ENCODE data around the gene UGT1A3.

The UGT1A3 gene

GRCh38 chr2:233778030-233778429, 49.2 kb downstream of the UGT1A3 start, which contains the start of gene MROH2A:
Gene MROH2A (plus strand): TSS chr2:233778330. CDS start chr2:233779359, 1,029 bp downstream.
- Mint-ChIP-seq H3K4me3 (no peak within 1 kb of the TSS), H3K36me3 (ENCODE audit: insufficient read depth) (no peaks in the 10 kb centered on the region), H3K27me3 (peaks cover 52 to 91% of the 10 kb centered on the region in 2 donors), H3K27ac (no peak within 1 kb of the TSS), H3K4me1 (ENCODE audit: low read depth in 2 of 2) (no peaks in the 10 kb centered on the region), H3K9me3 (peaks cover 0 to 12% of the 10 kb centered on the region in 2 donors)
- ATAC-seq (replicated peaks) (no peak), DNase-seq (no peak)

- ATAC-seq (replicated peaks) (no peak), DNase-seq (no peak)
- H3K27ac Mint-ChIP-seq, result no peak overlapping the region
- no peak overlapping the region for H3K4me3 Mint-ChIP-seq
- peaks cover 61 to 96% of the 10 kb centered on the region in 2 donors for H3K27me3 Mint-ChIP-seq
- H3K9me3 Mint-ChIP-seq, result peaks cover 0 to 12% of the 10 kb centered on the region in 2 donors
- no peaks in the 10 kb centered on the region for H3K36me3 Mint-ChIP-seq (ENCODE audit: insufficient read depth)
- no peaks in the 10 kb centered on the region for H3K4me1 Mint-ChIP-seq (ENCODE audit: low read depth in 2 of 2)
These were observed 50.9 kb downstream of the UGT1A3 start for GRCh38 chr2:233779722-233780121.

- no peak overlapping the region for H3K4me3 Mint-ChIP-seq
- ATAC-seq (replicated peaks) (no peak), DNase-seq (no peak)
- H3K27ac Mint-ChIP-seq, result no peak overlapping the region
- no peaks in the 10 kb centered on the region for H3K36me3 Mint-ChIP-seq (ENCODE audit: insufficient read depth)
- H3K4me1 Mint-ChIP-seq (ENCODE audit: low read depth in 2 of 2), result no peaks in the 10 kb centered on the region
- H3K27me3 Mint-ChIP-seq, result peaks cover 63 to 96% of the 10 kb centered on the region in 2 donors
- H3K9me3 Mint-ChIP-seq, result peaks cover 0 to 6% of the 10 kb centered on the region in 2 donors
These were observed 51.9 kb downstream of the UGT1A3 start for GRCh38 chr2:233780771-233781170.

GRCh38 chr2:233789554-233789953, 60.7 kb downstream of the UGT1A3 start:
- DNase-seq, result no peak
- Mint-ChIP-seq H3K27me3 (peaks cover 30 to 72% of the 10 kb centered on the region in 2 donors), H3K36me3 (ENCODE audit: insufficient read depth) (no peaks in the 10 kb centered on the region), H3K4me3 (no peak overlapping the region), H3K4me1 (ENCODE audit: low read depth in 2 of 2) (no peaks in the 10 kb centered on the region), H3K9me3 (no peaks in the 10 kb centered on the region), H3K27ac (no peak overlapping the region)
- no peak for ATAC-seq (replicated peaks)

GRCh38 chr2:233791151-233791882, 62.5 kb downstream of the UGT1A3 start:
- no peaks in the 10 kb centered on the region for H3K4me1 Mint-ChIP-seq (ENCODE audit: low read depth in 2 of 2)
- H3K27me3 Mint-ChIP-seq, result peaks cover 17 to 58% of the 10 kb centered on the region in 2 donors
- no peak overlapping the region for H3K4me3 Mint-ChIP-seq
- ATAC-seq (replicated peaks) (no peak), DNase-seq (no peak)
- no peaks in the 10 kb centered on the region for H3K36me3 Mint-ChIP-seq (ENCODE audit: insufficient read depth)
- no peaks in the 10 kb centered on the region for H3K9me3 Mint-ChIP-seq
- H3K27ac Mint-ChIP-seq, result no peak overlapping the region

GRCh38 chr2:233791883-233792329, 63.1 kb downstream of the UGT1A3 start:
- no peak for ATAC-seq (replicated peaks)
- Mint-ChIP-seq H3K36me3 (ENCODE audit: insufficient read depth) (no peaks in the 10 kb centered on the region), H3K4me1 (ENCODE audit: low read depth in 2 of 2) (no peaks in the 10 kb centered on the region), H3K4me3 (no peak overlapping the region), H3K27ac (peak overlapping the region in 1 of 2 donors; percentile 23), H3K27me3 (peaks cover 15 to 54% of the 10 kb centered on the region in 2 donors), H3K9me3 (no peaks in the 10 kb centered on the region)
- DNase-seq, result no peak

GRCh38 chr2:233792720-233793119, 63.9 kb downstream of the UGT1A3 start:
- no peak overlapping the region for H3K27ac Mint-ChIP-seq
- H3K9me3 Mint-ChIP-seq, result no peaks in the 10 kb centered on the region
- H3K27me3 Mint-ChIP-seq, result peaks cover 15 to 54% of the 10 kb centered on the region in 2 donors
- H3K4me3 Mint-ChIP-seq, result no peak overlapping the region
- no peaks in the 10 kb centered on the region for H3K36me3 Mint-ChIP-seq (ENCODE audit: insufficient read depth)
- no peak for DNase-seq
- no peak for ATAC-seq (replicated peaks)
- H3K4me1 Mint-ChIP-seq (ENCODE audit: low read depth in 2 of 2), result no peaks in the 10 kb centered on the region

- Mint-ChIP-seq H3K4me1 (ENCODE audit: low read depth in 2 of 2) (no peaks in the 10 kb centered on the region), H3K4me3 (no peak overlapping the region), H3K27ac (no peak overlapping the region), H3K9me3 (no peaks in the 10 kb centered on the region), H3K27me3 (peaks cover 20 to 61% of the 10 kb centered on the region in 2 donors), H3K36me3 (ENCODE audit: insufficient read depth) (no peaks in the 10 kb centered on the region)
- DNase-seq (no peak), ATAC-seq (replicated peaks) (no peak)
These were observed 64.8 kb downstream of the UGT1A3 start for GRCh38 chr2:233793465-233794127.

GRCh38 chr2:233794128-233794658, 65.4 kb downstream of the UGT1A3 start:
- H3K9me3 Mint-ChIP-seq, result no peaks in the 10 kb centered on the region
- H3K27ac Mint-ChIP-seq, result no peak overlapping the region
- H3K27me3 Mint-ChIP-seq, result peaks cover 24 to 61% of the 10 kb centered on the region in 2 donors
- H3K4me3 Mint-ChIP-seq, result no peak overlapping the region
- H3K4me1 Mint-ChIP-seq (ENCODE audit: low read depth in 2 of 2), result no peaks in the 10 kb centered on the region
- H3K36me3 Mint-ChIP-seq (ENCODE audit: insufficient read depth), result no peaks in the 10 kb centered on the region
- DNase-seq (no peak), ATAC-seq (replicated peaks) (no peak)

- H3K9me3 Mint-ChIP-seq, result no peaks in the 10 kb centered on the region
- H3K4me3 Mint-ChIP-seq, result no peak overlapping the region
- ATAC-seq (replicated peaks), result no peak
These were observed 66.9 kb downstream of the UGT1A3 start for GRCh38 chr2:233795735-233796171.

GRCh38 chr2:233796254-233796653, 67.4 kb downstream of the UGT1A3 start:
- no peak overlapping the region for H3K27ac Mint-ChIP-seq
- H3K4me3 Mint-ChIP-seq, result no peak overlapping the region
- ATAC-seq (replicated peaks), result no peak
- DNase-seq, result no peak
- H3K9me3 Mint-ChIP-seq, result no peaks in the 10 kb centered on the region
- peaks cover 0 to 3% of the 10 kb centered on the region in 2 donors for H3K4me1 Mint-ChIP-seq (ENCODE audit: low read depth in 2 of 2)
- H3K27me3 Mint-ChIP-seq, result peaks cover 22 to 46% of the 10 kb centered on the region in 2 donors
- no peaks in the 10 kb centered on the region for H3K36me3 Mint-ChIP-seq (ENCODE audit: insufficient read depth)

More at GRCh38 chr2:233795735-233796171, 66.9 kb downstream of the UGT1A3 start:
- no peak overlapping the region for H3K27ac Mint-ChIP-seq
- no peak for DNase-seq
- H3K4me1 Mint-ChIP-seq (ENCODE audit: low read depth in 2 of 2), result no peaks in the 10 kb centered on the region
- no peaks in the 10 kb centered on the region for H3K36me3 Mint-ChIP-seq (ENCODE audit: insufficient read depth)
- peaks cover 27 to 51% of the 10 kb centered on the region in 2 donors for H3K27me3 Mint-ChIP-seq

- Mint-ChIP-seq H3K4me1 (ENCODE audit: low read depth in 2 of 2) (peaks cover 0 to 4% of the 10 kb centered on the region in 2 donors), H3K9me3 (no peaks in the 10 kb centered on the region), H3K36me3 (ENCODE audit: insufficient read depth) (no peaks in the 10 kb centered on the region), H3K27ac (no peak overlapping the region), H3K27me3 (peaks cover 21 to 50% of the 10 kb centered on the region in 2 donors), H3K4me3 (no peak overlapping the region)
- DNase-seq, result no peak
- no peak for ATAC-seq (replicated peaks)
These were observed 69.7 kb downstream of the UGT1A3 start for GRCh38 chr2:233798335-233799086.

GRCh38 chr2:233799087-233799665, 70.3 kb downstream of the UGT1A3 start:
- H3K36me3 Mint-ChIP-seq (ENCODE audit: insufficient read depth), result no peaks in the 10 kb centered on the region

More at GRCh38 chr2:233799087-233799665, 70.3 kb downstream of the UGT1A3 start:
- no peak overlapping the region for H3K27ac Mint-ChIP-seq
- H3K9me3 Mint-ChIP-seq, result no peaks in the 10 kb centered on the region
- peaks cover 0 to 4% of the 10 kb centered on the region in 2 donors for H3K4me1 Mint-ChIP-seq (ENCODE audit: low read depth in 2 of 2)
- DNase-seq (no peak), ATAC-seq (replicated peaks) (no peak)
- peaks cover 27 to 50% of the 10 kb centered on the region in 2 donors for H3K27me3 Mint-ChIP-seq
- no peak overlapping the region for H3K4me3 Mint-ChIP-seq

Data from effector memory CD8-positive, alpha-beta T cell (primary cell).